ENCODE measurements around the gene PRAC2. TPM values are rescaled to one million over a fixed set of nuclear protein-coding genes. Genes with fewer than 3 reads are reported as not detected.

The PRAC2 gene
- total and polyA plus RNA-seq, 3 donors from 2014 or later = 0.86 to 3.2 (median 2.6) TPM

DNA sequence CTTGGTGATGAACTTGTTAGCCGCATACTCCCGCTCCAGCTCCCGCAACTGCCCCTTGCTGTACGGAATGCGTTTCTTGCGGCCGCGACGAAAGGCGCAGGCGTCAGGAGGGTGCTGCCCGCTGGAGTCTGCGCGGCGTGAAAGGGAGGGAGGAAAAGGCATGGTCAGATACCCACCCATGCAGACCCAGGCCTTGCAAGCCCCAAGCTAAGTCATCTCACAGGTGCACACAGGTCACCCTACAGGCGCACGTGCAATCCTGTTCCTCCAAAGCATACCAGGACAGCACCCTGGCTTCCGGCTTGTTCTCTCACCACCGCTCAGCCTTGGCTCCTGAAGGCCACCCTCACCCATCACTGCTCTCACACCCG, 3.9 kb downstream of the PRAC2 start:
- 5 to 6% methylated on average over 17 to 20 of the region's 20 CpGs for WGBS, 2 donors
- H3K4me1 ChIP-seq = peaks cover 23% of the 10 kb centered on the region
- no peaks in the 10 kb centered on the region for H3K36me3 ChIP-seq (ENCODE audit: low read depth, missing control alignments)
- DNase-seq = no peak
- intact Hi-C loops (cut with DNase I; ENCODE audit: low total_unique reads) = loop anchor here (5.0 to 10.0 kb wide), 2 partner anchors 68 to 155 kb away; no protein-coding TSS in a partner anchor
- no peak for TF ChIP-seq CTCF (IDR thresholded peaks at IDR 0.05)
- TF ChIP-seq POLR2A (IDR thresholded peaks at IDR 0.05) = no peak
- no peaks in the 10 kb centered on the region for H3K27me3 ChIP-seq
- H3K4me3 ChIP-seq = no peak overlapping the region
- no peaks in the 10 kb centered on the region for H3K9me3 ChIP-seq
- H3K27ac ChIP-seq = no peak overlapping the region

GRCh38 chr17:48727415-48728175, 4.6 kb downstream of the PRAC2 start:
- Histone ChIP-seq H3K9me3 (no peaks in the 10 kb centered on the region), H3K27ac (no peak overlapping the region), H3K4me3 (no peak overlapping the region), H3K4me1 (peaks cover 23% of the 10 kb centered on the region), H3K27me3 (peaks cover 1% of the 10 kb centered on the region), H3K36me3 (ENCODE audit: low read depth, missing control alignments) (no peaks in the 10 kb centered on the region)
- intact Hi-C loops (cut with DNase I; ENCODE audit: low total_unique reads) = loop anchor here (5.0 to 10.0 kb wide), 2 partner anchors 67 to 155 kb away; no protein-coding TSS in a partner anchor
- no peak for DNase-seq
- 22 to 28% methylated on average over 6 to 8 of the region's 9 CpGs for WGBS, 2 donors
- TF ChIP-seq POLR2A (IDR thresholded peaks at IDR 0.05) (no peak), CTCF (IDR thresholded peaks at IDR 0.05) (no peak)

- DNase-seq = peak; percentile 43
- Histone ChIP-seq H3K27me3 (peaks cover 6% of the 10 kb centered on the region), H3K4me3 (peak within 1 kb of the TSS in 1 of 2 donors; percentile 17), H3K36me3 (ENCODE audit: low read depth, missing control alignments) (no peaks in the 10 kb centered on the region), H3K9me3 (no peaks in the 10 kb centered on the region), H3K27ac (no peak within 1 kb of the TSS), H3K4me1 (peaks cover 20% of the 10 kb centered on the region)
- WGBS, 2 donors = 1 to 3% methylated on average over 28 to 55 of the region's 55 CpGs
- TF ChIP-seq POLR2A (IDR thresholded peaks at IDR 0.05) = no peak
- TF ChIP-seq CTCF (IDR thresholded peaks at IDR 0.05) = no peak
- intact Hi-C loops (cut with DNase I; ENCODE audit: low total_unique reads) = loop anchor here (5.0 to 10.0 kb wide), 2 partner anchors 66 to 154 kb away; no protein-coding TSS in a partner anchor
These were observed 5.5 kb downstream of the PRAC2 start, which contains the start of gene HOXB13 for GRCh38 chr17:48728232-48729231. HOXB13 (minus strand) TSS chr17:48728750; CDS start chr17:48728593, 157 bp downstream.

DNA sequence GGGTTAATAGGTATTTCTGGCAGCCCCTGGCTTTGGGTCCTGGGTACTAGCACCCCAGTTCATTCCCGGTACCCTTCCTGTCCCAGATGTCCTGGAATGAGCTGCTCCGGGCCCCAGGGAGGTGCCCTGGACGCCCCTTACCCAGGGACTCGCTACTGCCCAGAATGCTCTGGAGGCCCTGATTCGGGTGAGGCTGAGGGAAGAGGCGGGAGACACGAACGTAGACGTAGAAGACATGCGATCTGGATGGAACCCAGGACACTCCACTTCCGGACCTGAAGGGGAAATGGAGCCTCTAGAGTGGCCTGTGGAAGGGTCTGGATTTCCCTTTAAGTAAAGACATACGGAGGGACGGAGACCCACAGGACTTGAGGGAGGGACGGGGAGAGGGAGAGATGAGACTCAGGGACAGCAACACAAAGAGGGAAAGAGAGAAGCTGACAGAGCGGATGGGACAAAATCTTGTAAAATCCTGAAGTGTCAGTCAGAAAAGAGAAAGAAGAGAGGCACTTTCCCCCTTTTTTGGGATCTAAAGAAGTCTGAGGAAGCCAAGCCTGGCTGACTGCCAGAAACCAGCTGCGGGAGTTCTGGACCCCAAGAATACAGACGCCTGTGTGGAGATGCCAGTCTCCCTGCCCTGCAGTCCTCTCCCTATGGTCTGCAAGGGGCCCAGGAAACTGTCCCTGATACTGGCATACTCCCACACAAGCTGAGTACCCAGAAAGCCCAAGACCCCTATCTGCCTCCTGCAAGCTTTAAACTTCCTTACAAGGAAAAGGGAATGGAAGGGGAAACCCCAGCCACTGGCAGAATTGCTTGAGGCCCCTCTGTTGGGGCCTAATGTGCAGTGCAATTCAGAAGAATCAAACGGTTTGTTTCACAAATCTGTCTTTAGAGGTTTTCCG, 6.6 kb downstream of the PRAC2 start:
- TF ChIP-seq CTCF (IDR thresholded peaks at IDR 0.05) (no peak), POLR2A (IDR thresholded peaks at IDR 0.05) (no peak)
- H3K9me3 ChIP-seq = no peaks in the 10 kb centered on the region
- peak overlapping the region in 1 of 2 donors; percentile 17 for H3K4me3 ChIP-seq
- no peak overlapping the region for H3K27ac ChIP-seq
- intact Hi-C loops (cut with DNase I; ENCODE audit: low total_unique reads) = loop anchor here (5.0 to 10.0 kb wide), 2 partner anchors 65 to 153 kb away; no protein-coding TSS in a partner anchor
- no peaks in the 10 kb centered on the region for H3K36me3 ChIP-seq (ENCODE audit: low read depth, missing control alignments)
- peaks cover 6% of the 10 kb centered on the region for H3K27me3 ChIP-seq
- peaks cover 17% of the 10 kb centered on the region for H3K4me1 ChIP-seq
- WGBS, 2 donors = 5 to 7% methylated on average over 18 to 19 of the region's 19 CpGs
- DNase-seq = no peak
